ENCODE data around the gene PCIF1. TPM values are rescaled to one million over a fixed set of nuclear protein-coding genes. Genes with fewer than 3 reads are reported as not detected.

The PCIF1 gene
- total and polyA plus RNA-seq, 7 donors = 26.4 to 39.3 (median 31.9) TPM

DNA sequence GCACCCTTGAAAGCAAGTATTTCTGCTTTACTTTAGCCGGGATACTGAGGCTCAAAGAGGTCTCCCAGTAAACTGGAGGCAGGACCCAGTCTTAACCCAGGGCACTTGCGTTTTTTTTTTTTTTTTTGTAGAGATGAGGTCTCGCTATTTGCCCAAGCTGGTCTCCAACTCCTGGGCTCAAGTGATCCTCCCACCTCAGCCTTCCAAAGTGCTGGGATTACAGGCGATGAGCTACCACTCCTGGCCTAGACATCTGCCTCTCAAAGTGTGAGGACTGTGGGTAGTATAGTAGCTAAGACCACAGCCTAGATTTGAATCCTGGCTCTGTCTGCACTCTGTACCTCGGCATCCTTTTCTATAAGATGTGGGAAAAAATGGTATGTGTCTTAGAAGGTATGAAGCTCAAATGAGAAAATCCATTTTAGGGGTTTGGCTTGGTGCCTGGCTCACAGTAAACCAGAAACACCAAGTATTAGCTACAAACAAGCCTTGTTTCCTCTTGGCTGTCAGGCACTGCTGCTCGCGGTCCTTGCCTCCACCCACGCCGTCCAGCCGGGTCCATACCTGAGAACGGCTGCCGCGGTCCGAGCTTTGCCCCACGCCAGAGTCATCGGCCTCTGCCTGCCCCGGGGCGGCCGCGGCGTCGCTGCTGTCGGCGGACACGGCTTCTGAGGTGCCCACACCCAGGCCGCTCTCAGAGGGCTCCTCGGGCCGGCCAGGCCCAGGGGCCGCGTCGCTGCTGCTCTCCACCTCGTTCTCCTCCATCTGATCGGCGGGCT lies 36.4 kb downstream of the PCIF1 start:
- WGBS, 2 donors = 5 to 11% methylated on average over 34 of the region's 34 CpGs
- TF ChIP-seq POLR2A (IDR thresholded peaks at IDR 0.05) (no peak), POLR2AphosphoS5 (IDR thresholded peaks at IDR 0.05) (no peak), EP300 (IDR thresholded peaks at IDR 0.05) (no peak)
- TF ChIP-seq, protein P1, sequence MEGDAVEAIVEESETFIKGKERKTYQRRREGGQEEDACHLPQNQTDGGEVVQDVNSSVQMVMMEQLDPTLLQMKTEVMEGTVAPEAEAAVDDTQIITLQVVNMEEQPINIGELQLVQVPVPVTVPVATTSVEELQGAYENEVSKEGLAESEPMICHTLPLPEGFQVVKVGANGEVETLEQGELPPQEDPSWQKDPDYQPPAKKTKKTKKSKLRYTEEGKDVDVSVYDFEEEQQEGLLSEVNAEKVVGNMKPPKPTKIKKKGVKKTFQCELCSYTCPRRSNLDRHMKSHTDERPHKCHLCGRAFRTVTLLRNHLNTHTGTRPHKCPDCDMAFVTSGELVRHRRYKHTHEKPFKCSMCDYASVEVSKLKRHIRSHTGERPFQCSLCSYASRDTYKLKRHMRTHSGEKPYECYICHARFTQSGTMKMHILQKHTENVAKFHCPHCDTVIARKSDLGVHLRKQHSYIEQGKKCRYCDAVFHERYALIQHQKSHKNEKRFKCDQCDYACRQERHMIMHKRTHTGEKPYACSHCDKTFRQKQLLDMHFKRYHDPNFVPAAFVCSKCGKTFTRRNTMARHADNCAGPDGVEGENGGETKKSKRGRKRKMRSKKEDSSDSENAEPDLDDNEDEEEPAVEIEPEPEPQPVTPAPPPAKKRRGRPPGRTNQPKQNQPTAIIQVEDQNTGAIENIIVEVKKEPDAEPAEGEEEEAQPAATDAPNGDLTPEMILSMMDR (IDR thresholded peaks at IDR 0.05) = no peak
- intact Hi-C loops (cut with DNase I) = loop anchor here (5.0 kb wide), 1 partner anchor 139 kb away; the partner anchor contains the start of gene SNX21
- no peaks in the 10 kb centered on the region for H3K9me3 ChIP-seq
- peaks cover 26 to 38% (median 32%) of the 10 kb centered on the region in 4 donors for H3K36me3 ChIP-seq
- H3K27me3 ChIP-seq = no peaks in the 10 kb centered on the region
- H3K27ac ChIP-seq = peak overlapping the region; percentile 92 to 99 (median 98)
- no peak for DNase-seq
- H3K4me1 ChIP-seq = peaks cover 0 to 36% (median 25%) of the 10 kb centered on the region in 4 donors
- H3K4me3 ChIP-seq = peak overlapping the region; percentile 65 to 92 (median 77)

DNA sequence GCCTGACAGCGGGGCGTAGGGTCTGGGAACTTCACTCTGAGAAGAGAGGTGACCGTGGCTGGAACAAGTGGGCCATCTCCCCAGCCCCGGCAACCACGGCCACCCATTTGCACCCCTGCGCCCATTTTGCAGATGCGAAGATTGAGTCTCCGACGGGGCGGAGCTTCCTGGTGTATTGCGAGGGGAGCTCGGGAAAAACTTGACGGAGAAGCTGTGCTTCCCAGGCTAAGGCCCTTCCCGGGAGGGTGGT lies 36.9 kb downstream of the PCIF1 start:
- TF ChIP-seq, protein P1 (IDR thresholded peaks at IDR 0.05) = no peak
- peak in 1 of 4 donors; percentile 15 for TF ChIP-seq POLR2AphosphoS5 (IDR thresholded peaks at IDR 0.05)
- no peak for DNase-seq
- H3K27ac ChIP-seq = peak overlapping the region; percentile 92 to 99 (median 98)
- peaks cover 0 to 36% (median 25%) of the 10 kb centered on the region in 4 donors for H3K4me1 ChIP-seq
- peaks cover 24 to 33% (median 29%) of the 10 kb centered on the region in 4 donors for H3K36me3 ChIP-seq
- no peaks in the 10 kb centered on the region for H3K27me3 ChIP-seq
- WGBS, 2 donors = 0 to 1% methylated on average over 14 of the region's 14 CpGs
- intact Hi-C loops (cut with DNase I) = loop anchor here (5.0 kb wide), 1 partner anchor 139 kb away; the partner anchor contains the start of gene SNX21
- no peaks in the 10 kb centered on the region for H3K9me3 ChIP-seq
- peak overlapping the region; percentile 65 to 92 (median 77) for H3K4me3 ChIP-seq

DNA sequence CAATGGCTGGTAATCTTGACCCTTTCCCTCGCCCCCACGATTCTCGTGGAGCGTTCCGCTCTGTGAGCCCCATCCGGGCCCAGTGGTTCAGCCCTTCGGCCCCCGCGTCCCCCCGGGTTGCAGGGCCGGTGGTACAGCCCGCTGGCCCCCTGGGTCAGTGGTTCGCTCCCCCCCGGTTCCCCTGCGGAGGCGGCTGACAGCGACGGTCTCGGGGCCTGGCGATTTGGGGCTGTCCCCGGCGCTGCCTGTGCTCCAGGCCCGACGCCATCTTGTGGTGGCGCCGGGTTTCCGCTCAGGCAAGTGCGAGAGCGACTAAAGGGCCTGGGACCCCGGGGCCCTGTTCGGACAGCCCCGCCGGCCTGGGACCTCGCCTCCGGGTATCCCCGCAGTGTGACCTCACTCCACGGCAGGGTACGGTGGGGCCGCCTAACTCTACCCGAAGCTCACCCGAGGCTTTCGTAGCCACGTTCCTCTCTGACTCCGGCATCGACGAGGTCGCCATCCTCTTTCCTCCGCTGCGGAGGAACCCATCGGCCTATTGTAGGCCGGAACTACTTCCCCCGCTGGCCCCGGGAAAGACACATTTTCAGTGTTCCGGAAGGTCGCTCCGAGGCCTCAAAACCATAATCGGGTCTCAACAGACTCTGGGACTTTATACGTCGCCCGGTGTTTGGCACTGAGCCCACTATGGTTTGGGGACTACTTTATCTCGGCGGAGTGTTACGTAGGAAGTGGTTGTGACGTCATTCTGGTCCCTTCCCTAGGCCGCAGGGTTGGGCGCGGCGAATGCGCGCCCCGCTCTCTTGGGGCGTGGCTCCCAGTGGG lies 37.4 kb downstream of the PCIF1 start, which contains the start of gene ZNF335:
Gene ZNF335, minus strand, starts transcription at position 529 of the 825 bp plus-strand sequence. CDS start 793 bp downstream, outside the sequence.
- Histone ChIP-seq H3K27ac (peak within 1 kb of the TSS; percentile 92 to 99 (median 98)), H3K9me3 (no peaks in the 10 kb centered on the region), H3K4me1 (peaks cover 0 to 36% (median 25%) of the 10 kb centered on the region in 4 donors), H3K27me3 (no peaks in the 10 kb centered on the region), H3K36me3 (peaks cover 20 to 28% (median 26%) of the 10 kb centered on the region in 4 donors), H3K4me3 (peak within 1 kb of the TSS; percentile 65 to 92 (median 77))
- peak; percentile 98 for DNase-seq
- intact Hi-C loops (cut with DNase I) = loop anchor here (1.0 to 5.0 kb wide), 4 partner anchors 37 to 140 kb away; partner anchors contain the start of genes CTSA, NCOA5, NEURL2 and SNX21
- TF ChIP-seq POLR2A (IDR thresholded peaks at IDR 0.05) (peak; percentile 49 to 62), POLR2AphosphoS5 (IDR thresholded peaks at IDR 0.05) (peak; percentile 76 to 87 (median 80)), EP300 (IDR thresholded peaks at IDR 0.05) (peak in 1 of 4 donors; percentile 61)
- TF ChIP-seq, protein P1 (IDR thresholded peaks at IDR 0.05) = peak; percentile 18 to 51 (median 38)
- WGBS, 2 donors = 0% methylated on average over 72 of the region's 72 CpGs

DNA sequence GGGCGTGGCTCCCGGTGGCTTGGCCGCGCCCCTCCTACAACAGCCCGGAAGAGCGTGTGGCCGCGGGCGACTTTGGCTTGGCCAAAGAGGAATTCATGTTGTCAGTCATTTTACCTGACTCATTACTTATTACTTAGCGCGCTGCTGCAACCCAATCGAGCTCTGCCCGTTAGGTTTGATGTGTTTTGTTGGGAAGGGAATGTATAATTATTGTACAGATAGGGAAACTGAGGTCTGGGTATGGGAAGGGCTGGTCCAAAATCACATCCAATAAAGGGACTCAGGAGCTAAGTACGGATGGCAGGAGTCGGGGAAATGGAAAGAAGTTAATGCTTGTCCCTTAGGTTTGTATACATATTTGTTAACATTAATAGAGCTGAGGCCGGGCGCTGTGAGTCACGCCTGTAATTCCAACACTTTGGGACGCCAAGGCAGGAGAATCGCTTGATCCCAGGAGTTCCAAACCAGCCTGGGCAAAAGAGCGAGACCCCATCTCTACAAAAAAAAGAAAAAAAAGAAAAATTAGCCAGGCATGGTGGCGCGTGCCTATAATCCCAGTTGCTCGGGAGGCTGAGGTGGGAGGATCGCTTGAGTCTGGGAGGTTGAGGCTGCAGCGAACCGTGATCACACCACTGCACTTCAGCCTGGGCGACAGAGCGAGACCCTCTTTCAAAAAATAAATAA lies 38.2 kb downstream of the PCIF1 start:
- intact Hi-C loops (cut with DNase I) = loop anchor here (1.0 to 5.0 kb wide), 4 partner anchors 37 to 140 kb away; partner anchors contain the start of genes CTSA, NCOA5, NEURL2 and SNX21
- H3K4me1 ChIP-seq = peaks cover 0 to 36% (median 25%) of the 10 kb centered on the region in 4 donors
- peaks cover 12 to 20% (median 18%) of the 10 kb centered on the region in 4 donors for H3K36me3 ChIP-seq
- no peaks in the 10 kb centered on the region for H3K27me3 ChIP-seq
- peak overlapping the region; percentile 65 to 92 (median 77) for H3K4me3 ChIP-seq
- TF ChIP-seq EP300 (IDR thresholded peaks at IDR 0.05) = no peak
- no peak for TF ChIP-seq POLR2A (IDR thresholded peaks at IDR 0.05)
- TF ChIP-seq POLR2AphosphoS5 (IDR thresholded peaks at IDR 0.05) = no peak
- TF ChIP-seq, protein P1 (IDR thresholded peaks at IDR 0.05) = no peak
- WGBS, 2 donors = 39 to 40% methylated on average over 29 of the region's 29 CpGs
- peak; percentile 65 for DNase-seq
- peak overlapping the region; percentile 92 to 99 (median 98) for H3K27ac ChIP-seq
- no peaks in the 10 kb centered on the region for H3K9me3 ChIP-seq
